ENCODE results near the gene SETD9. TPM values are rescaled to one million over a fixed set of nuclear protein-coding genes. Genes with fewer than 3 reads are reported as not detected.

SETD9 gene
- total RNA-seq, result 13.3 and 26.5 TPM in 2 replicates
- polyA plus RNA-seq (2012), result 8.5 TPM

GRCh38 chr5:56909294-56910209, at the start of gene SETD9:
Gene SETD9 (plus strand): TSS chr5:56909596. CDS start chr5:56909646, 50 bp downstream.
- peak; percentile 98 for DNase-seq (ENCODE audit: low read depth)

- DNase-seq (ENCODE audit: low read depth), result no peak
Measured at GRCh38 chr5:56861893-56862485, 47.4 kb upstream of the SETD9 start.

GRCh38 chr5:56862909-56863308, 46.5 kb upstream of the SETD9 start:
- DNase-seq (ENCODE audit: low read depth), result no peak

- no peak for DNase-seq (ENCODE audit: low read depth)
Measured at GRCh38 chr5:56871777-56872176, 37.6 kb upstream of the SETD9 start.

GRCh38 chr5:56873056-56873455, 36.3 kb upstream of the SETD9 start:
- DNase-seq (ENCODE audit: low read depth), result no peak

GRCh38 chr5:56876327-56876726, 33.1 kb upstream of the SETD9 start:
- no peak for DNase-seq (ENCODE audit: low read depth)

GRCh38 chr5:56881571-56881970, 27.8 kb upstream of the SETD9 start:
- no peak for DNase-seq (ENCODE audit: low read depth)

GRCh38 chr5:56893251-56893951, 16.0 kb upstream of the SETD9 start:
- DNase-seq (ENCODE audit: low read depth), result no peak

GRCh38 chr5:56896763-56897162, 12.6 kb upstream of the SETD9 start:
- DNase-seq (ENCODE audit: low read depth), result no peak

- no peak for DNase-seq (ENCODE audit: low read depth)
Measured at GRCh38 chr5:56898213-56898612, 11.2 kb upstream of the SETD9 start.

- DNase-seq (ENCODE audit: low read depth), result peak; percentile 3
Measured at GRCh38 chr5:56900395-56900794, 9.0 kb upstream of the SETD9 start.

- DNase-seq (ENCODE audit: low read depth), result peak; percentile 66
Measured at GRCh38 chr5:56900858-56901578, 8.4 kb upstream of the SETD9 start.

GRCh38 chr5:56908942-56909293, 478 bp upstream of the SETD9 start:
- no peak for DNase-seq (ENCODE audit: low read depth)

- DNase-seq (ENCODE audit: low read depth), result no peak
Measured at GRCh38 chr5:56910210-56910965, 992 bp downstream of the SETD9 start.

- DNase-seq (ENCODE audit: low read depth), result no peak
Measured at GRCh38 chr5:56913766-56914165, 4.4 kb downstream of the SETD9 start.

GRCh38 chr5:56914678-56915077, 5.3 kb downstream of the SETD9 start:
- DNase-seq (ENCODE audit: low read depth), result no peak

GRCh38 chr5:56917534-56917933, 8.1 kb downstream of the SETD9 start:
- no peak for DNase-seq (ENCODE audit: low read depth)

GRCh38 chr5:56918054-56918453, 8.7 kb downstream of the SETD9 start:
- DNase-seq (ENCODE audit: low read depth), result no peak

GRCh38 chr5:56919942-56920662, 10.7 kb downstream of the SETD9 start:
- no peak for DNase-seq (ENCODE audit: low read depth)

- no peak for DNase-seq (ENCODE audit: low read depth)
Measured at GRCh38 chr5:56922922-56923321, 13.5 kb downstream of the SETD9 start.

Measured in myocyte (in vitro differentiated cells).